SIG-M5 treated with dmso at 0.1 percent for 504 hours (cell line): ENCODE measurements around the gene NIPAL1.
A peak's percentile ranks its signal among the peaks of the same experiment; 100 is the strongest.
"Not testable (repeated sequence)": the region's sequence is repeated elsewhere in the genome, so short reads cannot be mapped to it uniquely, and the experiment has no call there.

Experiments
- DNase-seq: peaks from one replicate; lab custom pipeline; 2025; ENCODE audit not compliant: unreplicated experiment; lab: John Stamatoyannopoulos, UW

The NIPAL1 gene

DNA sequence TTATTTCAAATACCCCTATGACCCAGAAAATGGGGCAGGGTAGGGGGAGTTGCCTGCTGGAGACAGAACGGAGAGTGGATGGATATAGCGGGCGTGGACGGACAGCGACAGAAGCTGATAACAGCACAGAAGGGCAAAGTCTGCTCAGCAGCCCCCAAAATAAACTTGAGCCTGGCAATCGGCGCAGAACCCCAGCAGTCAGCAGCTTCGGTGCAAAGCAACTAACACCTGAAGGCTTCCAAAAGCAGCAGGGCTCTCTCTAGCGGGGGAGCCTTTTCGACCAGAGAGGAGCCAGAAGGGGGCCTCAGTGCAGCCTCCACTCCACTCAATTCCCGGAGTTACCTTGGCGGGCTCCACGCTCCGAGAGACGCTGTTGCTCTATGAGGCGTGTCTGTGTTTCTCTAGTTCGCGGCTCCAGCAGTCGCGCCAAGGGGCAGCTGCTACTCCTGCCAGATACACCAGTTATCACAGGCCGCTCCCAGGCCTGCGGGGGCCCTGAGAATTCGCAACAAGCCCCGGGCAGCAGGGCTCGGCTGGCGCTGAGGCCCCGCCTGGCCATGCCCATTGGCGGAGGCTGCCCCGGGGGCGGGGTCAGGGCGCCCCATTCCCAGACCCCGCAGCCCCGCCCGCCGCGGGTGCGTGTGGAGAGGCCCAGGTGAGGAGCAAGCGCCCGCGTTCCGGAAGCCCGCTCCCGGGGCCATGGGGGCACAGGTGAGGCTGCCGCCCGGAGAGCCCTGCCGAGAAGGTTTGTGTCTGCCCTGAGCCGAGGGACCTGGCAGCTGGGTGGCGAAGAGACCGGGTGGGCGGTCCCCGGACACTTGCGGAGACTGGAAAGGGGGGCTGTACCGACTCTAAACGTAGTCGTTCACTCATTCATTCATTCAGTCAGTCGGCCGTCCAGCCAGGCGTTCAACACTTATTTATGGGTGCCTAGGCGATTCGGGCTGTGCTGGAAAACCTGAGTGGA lies at the start of gene NIPAL1, which contains the start of gene CNGA1:
Gene NIPAL1, plus strand, starts transcription at position 632 of the 967 bp plus-strand sequence. Its CDS starts 68 bp downstream, at position 700.
Gene CNGA1, minus strand, starts transcription at position 541 of the 967 bp plus-strand sequence. CDS start 63,992 bp downstream, outside the sequence.
- DNase-seq: peak; percentile 5

DNA sequence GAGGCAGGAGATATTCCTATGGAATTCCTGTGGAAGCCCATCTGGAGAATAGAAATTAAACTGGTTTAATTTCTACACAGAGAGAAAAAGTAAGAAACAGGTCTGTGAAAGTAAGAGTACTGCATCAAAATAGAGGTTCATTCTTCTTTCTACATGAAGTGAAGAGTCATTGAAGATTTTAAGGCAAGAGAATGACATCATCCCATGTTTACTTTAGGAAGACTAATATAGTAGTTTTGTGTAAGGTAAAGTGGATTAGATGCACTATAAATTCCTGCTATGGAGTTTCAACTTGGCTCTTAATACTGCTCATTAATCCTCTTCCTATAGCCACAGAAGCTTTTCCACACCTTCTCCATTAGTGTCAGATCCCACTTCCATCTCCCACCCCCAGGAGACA lies 47.7 kb upstream of the NIPAL1 start:
- DNase-seq: no peak

DNA sequence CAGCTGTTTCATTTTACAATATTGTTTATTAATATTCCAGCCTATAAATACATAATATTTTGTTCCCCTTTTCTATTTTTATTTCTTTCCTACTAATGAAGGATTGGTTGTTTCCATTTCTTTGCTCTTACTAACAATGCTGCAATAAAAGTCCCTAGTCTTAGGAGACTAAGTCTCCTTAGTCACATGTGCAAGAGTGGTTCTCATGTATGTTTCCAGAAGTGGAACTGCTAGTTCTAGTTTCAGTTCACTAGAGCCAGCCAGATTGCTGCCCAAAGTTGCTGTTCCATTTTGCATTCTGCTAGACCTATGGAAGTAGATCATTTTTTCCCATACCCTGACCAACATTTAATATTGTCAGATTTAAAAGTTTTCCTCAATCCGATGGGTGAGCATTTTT lies 44.4 kb upstream of the NIPAL1 start:
- DNase-seq: peak; percentile 60

DNA sequence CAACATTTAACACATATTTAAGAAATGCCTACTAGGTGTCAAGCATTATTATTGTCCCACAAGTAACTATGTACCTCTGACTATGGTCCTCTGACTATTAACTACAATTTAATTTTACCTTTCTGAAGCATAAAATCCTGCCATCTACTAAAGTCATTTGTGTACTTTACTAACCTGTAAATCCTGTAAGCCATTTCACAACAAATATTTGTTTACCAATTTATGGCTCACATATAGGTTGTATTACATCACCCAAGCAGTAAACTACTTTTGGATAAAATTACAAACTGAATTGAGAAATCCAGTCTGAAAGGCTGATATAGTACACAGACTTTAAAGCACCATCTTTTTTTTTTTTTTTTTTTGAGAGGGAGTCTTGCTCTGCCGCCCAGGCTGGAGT lies 43.9 kb upstream of the NIPAL1 start:
- DNase-seq: no peak

DNA sequence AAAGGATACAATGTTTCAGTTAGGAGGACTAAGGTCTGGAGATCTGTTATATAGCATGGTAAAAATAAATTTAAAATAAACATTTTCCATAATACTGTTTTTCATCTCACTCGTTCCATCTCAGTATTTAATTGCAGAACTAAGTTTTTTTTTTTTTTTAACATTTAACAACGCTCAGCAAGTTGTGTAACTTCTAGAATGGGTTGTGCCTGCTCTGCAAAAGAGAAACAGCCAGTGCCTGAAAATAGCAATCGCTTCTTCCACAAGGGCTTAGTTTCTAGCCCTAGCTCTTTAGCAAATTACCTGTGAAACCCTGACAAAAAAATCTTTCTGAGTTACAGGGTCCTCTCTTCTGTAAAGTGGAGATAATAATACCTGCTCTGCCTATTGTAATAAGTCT lies 42.0 kb upstream of the NIPAL1 start:
- DNase-seq: peak; percentile 8

DNA sequence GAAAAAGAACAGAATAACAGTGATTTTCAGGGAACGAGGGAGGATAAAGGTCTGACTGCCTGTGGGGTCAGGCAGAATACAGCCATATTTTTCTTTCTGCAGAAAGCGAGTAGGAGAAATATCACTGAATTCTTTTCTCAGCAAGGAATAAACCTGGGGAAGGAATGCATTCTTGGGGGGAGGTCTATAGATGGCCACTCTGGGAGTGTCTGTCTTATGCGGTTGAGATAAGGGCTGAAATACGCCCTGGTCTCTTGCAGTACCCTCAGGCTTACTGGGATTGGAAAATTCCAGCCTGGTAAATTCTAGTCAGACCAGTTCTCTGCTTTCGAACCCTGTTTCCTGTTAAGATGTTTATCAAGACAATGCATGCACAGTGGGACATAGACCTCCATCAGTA lies 26.4 kb upstream of the NIPAL1 start:
- no peak for DNase-seq

DNA sequence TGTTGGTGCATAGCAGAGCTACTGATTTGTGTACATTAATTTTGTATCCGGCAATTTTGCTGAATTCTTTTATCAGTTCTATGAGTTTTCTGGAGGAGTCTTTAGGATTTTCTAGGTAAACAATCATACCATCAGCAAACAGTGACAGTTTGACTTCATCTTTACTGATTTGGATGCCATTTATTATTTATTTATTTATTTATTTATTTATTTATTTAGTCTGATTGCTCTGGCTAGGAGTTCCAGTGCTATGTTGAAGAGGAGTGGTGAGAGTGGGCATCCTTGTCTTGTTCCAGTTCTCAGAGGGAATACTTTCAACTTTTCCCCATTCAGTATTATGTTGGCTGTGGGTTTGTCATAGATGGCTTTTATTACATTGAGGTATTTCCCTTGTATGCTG lies 24.1 kb upstream of the NIPAL1 start:
- not testable (repeated sequence) for DNase-seq

DNA sequence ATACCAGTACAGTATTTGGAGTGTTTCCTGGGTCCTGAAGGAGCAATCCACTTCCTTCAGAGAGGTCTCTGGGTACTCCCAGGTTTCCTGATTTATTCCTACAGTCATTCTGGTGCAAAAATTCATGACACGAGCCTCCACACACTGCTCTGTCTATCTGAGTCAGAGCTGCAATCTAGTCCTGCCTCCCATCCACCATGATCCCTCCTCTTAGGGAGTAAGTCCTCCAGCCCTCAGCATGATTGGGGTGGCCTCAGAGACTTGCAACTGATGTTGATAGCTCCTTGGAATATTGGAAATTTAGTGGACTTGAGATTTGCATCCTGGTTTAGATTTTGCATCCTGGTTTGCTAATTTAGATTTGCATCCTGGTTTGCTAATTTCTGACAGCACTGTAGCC lies 20.6 kb upstream of the NIPAL1 start:
- DNase-seq: no peak

DNA sequence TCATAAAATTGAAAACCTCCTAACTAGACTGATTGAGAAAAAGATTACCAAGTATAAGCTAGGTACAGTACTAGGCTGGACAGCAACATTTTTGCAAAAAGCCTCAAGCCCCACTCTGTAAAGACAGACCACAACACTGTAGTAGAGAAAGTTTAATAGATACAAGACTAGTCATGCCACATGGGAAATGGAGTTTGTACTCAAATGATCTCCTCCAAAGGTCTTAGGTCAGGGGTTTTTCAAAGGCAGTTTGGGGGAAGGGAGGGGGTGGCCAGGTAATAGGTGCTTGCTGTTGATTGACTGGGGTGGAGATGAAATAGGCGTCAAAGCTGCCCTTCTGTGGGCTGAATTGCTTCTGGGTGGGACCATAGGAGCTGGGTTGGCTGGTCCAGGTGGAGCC lies 14.3 kb upstream of the NIPAL1 start:
- no peak for DNase-seq

DNA sequence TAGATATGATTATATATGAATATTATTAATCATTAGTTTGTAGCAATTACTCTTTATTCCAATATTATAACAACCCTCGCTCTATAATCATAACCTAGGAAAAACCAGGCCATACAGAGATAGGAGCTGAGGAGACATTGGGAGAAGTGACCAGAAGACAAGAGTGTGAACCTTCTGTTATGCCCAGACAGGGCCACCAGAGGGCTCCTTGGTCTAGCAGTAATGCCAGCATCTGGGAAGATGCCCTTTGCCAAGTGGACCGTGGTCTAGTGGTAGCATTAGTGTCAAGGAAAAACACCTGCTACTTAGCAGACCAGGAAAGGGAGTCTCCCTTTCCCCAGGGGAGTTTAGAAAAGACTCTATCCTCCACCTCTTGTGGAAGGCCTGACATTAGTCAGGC lies 13.0 kb upstream of the NIPAL1 start:
- DNase-seq: not testable (repeated sequence)

DNA sequence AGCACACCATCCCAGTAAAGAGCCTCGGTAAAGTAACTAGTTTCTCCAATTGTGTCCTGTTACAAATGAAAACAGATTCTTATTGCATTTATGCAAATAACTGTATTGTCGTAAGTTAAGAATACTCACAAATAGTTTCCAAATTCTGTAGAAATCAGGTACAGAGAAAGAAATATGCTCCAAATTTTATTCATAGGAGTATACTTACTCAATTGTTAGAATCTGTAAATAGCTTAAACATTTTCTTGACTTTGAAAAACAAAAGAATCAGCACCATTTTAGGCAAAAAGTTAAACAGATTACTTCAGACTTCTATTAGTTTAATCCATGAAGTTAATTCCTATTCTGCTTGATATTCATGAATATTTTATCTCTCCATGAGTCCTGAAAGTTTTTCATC lies 10.8 kb upstream of the NIPAL1 start:
- DNase-seq: no peak

DNA sequence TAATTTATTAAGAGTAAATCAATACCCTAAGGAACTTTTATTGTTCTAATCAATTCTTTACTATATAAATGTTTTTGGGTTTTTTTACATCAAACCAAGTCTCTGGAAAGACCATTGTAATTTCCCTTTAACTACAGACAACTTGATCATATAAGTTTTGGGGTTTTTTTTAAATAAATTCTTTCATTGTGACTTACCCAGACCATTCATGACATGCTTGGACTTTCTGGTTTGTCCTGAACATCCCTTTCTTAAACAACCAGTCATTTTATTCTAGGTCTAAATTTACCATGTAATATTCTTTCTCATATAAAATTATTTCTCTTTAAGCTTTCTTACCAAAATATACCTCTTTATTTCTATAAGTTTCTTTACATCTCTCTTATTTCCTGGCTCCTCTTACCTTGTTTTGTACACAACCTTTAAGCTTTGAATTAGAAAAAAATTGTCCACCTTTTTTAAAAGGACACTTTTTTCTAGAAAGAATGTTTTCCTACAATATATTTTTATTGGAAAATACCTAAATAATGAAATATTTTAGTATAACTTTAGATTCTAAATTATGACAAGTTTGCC lies 8.5 kb upstream of the NIPAL1 start:
- no peak for DNase-seq

DNA sequence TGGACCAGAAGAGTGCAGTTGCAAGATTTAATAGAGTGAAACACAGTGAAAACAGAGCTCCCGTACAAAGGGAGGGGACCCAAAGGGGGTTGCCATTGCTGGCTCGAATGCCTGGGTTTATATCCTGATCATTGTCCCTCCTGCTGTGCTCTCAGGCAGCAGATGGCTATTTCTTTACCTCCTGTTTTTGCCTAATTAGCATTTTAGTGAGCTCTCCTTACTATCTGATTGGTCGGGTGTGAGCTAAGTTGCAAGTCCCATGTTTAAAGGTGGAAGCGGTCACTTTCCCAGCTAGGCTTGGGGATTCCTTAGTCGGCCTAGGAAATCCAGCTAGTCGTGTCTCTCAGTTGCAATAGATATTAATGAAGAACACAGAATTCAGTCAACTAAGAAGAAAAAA lies 5.7 kb upstream of the NIPAL1 start:
- not testable (repeated sequence) for DNase-seq

DNA sequence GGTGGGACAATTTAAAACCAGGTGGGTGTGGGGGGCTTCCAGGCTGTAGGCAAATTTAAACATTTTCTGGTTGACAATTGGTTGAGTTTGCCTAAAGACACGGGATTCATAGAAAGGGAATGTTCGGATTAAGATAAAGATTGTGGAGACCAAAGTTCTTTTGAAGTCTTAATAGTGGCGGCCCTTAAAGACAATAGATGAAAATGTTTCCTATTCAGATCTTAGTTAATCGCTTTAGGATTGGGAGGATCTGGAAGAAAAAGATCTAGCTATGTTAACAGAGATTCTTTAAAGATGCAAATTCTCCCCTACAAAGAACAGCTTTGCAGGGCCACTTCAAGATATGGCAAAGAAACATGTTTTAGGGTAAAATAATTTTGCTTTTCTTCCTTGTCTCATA lies 4.8 kb upstream of the NIPAL1 start:
- no peak for DNase-seq

DNA sequence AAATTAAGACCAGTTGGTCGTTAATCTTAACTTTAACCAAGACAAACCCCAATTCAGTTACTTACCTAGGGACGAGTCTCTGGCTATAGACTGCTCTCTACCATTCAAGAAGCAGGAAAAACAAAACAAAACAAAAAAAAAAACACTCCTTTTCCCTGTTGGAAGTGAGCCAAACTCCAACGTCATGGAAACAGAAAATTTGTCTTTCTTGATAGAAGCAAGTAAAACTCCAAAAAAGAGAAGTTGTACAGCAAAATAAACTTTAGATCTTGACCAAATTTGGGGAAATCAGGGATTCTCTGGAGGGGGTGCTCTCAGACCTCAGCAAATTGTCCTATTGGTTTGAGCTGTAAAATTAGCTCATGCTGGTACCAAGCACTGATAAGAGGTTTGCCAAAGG lies 3.7 kb upstream of the NIPAL1 start:
- DNase-seq: no peak

DNA sequence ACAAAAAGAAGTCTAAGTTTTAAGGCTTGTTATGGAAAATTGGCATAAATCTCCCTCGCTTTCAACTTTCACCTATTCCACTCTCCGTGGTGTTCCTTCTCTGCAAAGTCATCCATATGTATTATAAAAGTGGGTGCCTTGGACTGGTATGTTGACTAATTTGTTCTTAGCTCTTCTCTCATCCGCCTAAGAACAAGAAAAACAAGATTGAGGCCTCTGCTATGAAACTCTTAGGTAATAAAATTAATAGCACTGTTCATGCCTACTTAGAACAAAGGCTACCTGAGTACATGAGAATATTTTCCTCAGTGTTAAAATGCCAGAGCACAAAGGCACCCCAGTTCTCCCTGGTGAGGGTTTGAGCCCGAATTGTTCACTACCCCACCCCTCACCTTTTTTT lies 1.4 kb upstream of the NIPAL1 start:
- peak; percentile 18 for DNase-seq

DNA sequence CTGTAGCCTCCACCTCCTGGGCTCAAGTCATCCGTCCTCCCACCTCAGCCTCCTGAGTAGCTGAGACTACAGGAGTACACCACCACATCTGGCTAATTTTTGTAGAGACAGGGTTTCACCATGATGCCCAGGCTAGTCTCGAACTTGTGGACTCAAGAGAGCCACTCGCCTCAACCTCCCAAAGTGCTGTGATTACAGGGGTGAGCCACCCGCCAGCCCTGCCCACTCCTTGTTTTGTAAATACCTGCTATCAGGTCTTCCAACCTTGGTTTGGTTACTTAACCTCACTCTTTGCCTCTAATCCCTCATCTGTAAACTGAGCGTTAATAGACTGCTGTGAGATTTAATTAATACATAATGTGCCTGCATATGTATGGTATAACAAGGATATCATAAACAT lies 894 bp upstream of the NIPAL1 start:
- no peak for DNase-seq

DNA sequence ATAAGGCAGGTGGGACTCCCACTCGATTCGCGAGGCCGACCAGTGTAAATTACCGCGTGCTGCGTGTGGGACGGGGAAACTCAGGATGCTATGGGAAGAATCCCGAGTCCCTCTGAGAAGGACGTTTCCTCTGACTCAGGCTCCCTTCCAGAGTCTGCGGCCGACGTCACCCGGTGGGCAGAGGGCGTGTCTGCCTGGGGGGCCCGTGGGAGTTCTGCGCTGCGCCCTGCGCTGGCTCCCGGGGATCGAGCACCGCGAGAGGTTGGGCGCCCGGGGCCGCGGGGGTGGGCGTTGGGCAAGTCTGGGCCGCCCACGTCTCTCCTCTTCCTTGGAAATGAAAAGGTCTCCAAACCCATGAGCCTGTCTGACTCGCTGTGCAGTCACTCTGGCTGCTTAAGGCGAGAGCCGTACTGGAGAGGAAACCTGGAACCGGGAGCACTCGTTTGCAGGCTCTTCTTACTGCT lies 568 bp downstream of the NIPAL1 start:
- no peak for DNase-seq

DNA sequence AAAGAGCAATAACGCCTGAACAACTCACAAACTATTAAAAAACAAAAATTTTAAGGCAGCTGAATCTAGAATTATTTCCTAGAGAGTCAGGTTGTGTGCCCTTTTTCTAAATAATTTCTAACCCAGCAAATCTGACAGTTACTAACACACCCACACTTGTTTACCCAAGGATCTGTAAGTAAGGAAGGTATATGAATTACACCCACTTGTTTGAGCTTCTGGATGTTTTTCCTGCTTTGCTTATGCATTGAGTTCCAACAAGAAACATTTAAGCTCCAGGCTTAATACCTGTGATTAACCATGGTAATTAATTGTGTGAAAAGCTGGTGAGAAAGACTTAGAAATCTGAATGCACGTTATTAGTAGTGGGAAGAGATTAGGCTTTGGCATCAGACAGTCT lies 1.5 kb downstream of the NIPAL1 start:
- no peak for DNase-seq

DNA sequence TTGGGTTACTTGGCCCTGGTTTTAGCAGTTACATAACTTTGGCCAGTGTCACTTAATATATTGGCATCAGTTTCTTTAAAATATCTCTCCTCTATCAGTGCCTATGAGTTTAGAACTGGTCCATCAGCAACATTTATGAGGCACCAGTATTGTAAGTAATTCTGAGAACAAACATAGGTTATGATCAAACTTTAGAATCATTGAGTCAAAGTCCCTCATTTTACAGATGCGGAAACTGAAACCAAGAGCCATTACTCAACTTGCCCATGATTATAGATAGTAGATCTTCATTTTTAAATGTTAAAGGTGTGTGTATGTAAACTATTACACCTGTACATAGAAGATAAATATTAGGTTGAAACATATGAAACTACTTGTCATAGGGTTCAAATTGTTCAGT lies 4.5 kb downstream of the NIPAL1 start:
- DNase-seq: no peak

DNA sequence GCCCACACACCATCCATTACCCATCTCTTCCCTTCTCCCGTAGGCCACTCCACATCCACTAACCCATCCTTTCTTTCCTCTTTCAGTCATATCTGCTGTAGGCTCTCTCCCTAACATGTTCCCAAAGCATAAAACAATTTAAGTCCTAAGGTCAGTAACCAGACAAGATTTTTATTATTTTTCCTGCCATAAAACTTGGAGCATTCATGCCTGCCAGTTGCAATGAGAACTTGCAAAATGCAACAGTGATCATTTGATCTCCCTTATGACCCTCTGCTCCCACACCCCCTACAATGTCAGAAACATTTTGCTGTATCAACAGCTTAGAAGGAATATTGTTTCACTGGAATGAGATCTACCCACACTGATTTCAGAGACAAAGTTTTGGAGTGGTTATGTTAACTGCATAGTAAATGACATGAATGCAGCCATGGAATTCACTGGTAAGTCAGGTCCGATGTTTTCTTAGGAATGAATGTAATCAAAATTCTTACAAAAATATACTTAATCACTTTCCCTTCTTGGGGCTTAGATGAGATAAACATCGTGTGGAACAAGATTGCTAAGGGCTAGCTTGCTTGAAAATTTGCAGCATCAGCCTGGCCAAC lies 5.7 kb downstream of the NIPAL1 start:
- DNase-seq: no peak

DNA sequence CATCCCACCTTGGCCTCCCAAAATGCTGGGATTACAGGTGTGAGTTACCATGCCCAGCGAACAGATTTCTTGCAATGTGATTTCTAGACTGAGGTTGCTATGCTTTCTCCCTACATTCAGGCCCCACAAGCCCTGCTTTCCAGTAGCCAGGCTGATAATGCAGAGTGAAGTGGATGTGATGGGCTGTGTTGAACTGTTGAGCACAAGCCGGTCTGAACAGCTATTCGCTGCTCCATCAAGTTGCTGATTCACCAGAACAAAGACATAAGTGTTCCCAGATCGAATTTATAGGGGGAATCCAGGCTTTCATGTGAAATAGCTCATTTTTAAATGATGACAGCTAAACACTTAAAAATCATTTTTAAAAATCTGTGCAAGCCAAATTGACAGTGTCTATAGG lies 8.0 kb downstream of the NIPAL1 start:
- DNase-seq: no peak
